ENCODE measurements around the gene SH3YL1. TPM values are rescaled to one million over a fixed set of nuclear protein-coding genes. Genes with fewer than 3 reads are reported as not detected.

Gene SH3YL1
- polyA plus RNA-seq, 1 of the 3 experiments (the other 2 are of a cell fraction) = 22.7 TPM

DNA sequence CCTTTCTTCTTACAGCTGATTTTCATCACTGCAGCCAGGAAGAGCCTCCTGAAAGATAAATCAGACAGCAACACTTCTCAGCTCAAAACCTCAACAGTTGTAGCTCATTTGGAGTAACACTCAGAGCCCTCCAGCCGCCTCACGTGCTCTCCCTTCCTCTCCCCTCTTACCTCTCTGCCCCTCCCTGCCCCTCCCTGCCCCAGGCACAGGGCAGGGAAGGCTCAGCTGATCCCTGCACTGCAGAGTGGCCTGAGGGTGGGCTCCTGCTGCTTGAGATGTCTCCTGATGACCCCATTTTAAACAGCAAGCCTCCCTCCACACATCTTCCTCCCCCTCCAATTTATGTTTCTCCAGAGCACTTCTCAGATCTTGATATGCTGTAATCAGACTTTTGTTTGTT, 54.4 kb downstream of the SH3YL1 start:
- no peak overlapping the region for H2AFZ ChIP-seq (ENCODE audit: low read depth)
- CTCF ChIA-PET = interaction anchor here (0.9 to 1.1 kb wide), 2 partner anchors 14 to 428 kb away, joined by 3 read pairs; no protein-coding TSS in a partner anchor
- H3K36me3 ChIP-seq (replicated peaks in 1 of 2; ENCODE audit: control insufficient read depth in 1 of 2, insufficient read depth in 2 of 2, low read length in 1 of 2) = no peaks in the 10 kb centered on the region
- H3K4me2 ChIP-seq = no peak overlapping the region
- H3K79me2 ChIP-seq (ENCODE audit: insufficient read depth) = no peaks in the 10 kb centered on the region
- H3K9me3 ChIP-seq = no peaks in the 10 kb centered on the region
- no peak overlapping the region for H3K9ac ChIP-seq
- H3K4me3 ChIP-seq (ENCODE audit: low read depth in 2 of 2, low read length in 1 of 2) = no peak overlapping the region
- no peaks in the 10 kb centered on the region for H4K20me1 ChIP-seq (ENCODE audit: insufficient read depth)
- H3F3A ChIP-seq (replicated peaks; ENCODE audit: insufficient read depth) = no peaks in the 10 kb centered on the region
- H3K27me3 ChIP-seq (ENCODE audit: insufficient read depth) = no peaks in the 10 kb centered on the region
- POLR2A ChIA-PET = no interaction called here
- no peak for TF ChIP-seq REST (IDR thresholded peaks at IDR 0.05; ENCODE audit: low read depth, low read length)
- no peak for TF ChIP-seq FOSL2 (IDR thresholded peaks at IDR 0.05; ENCODE audit: borderline replicate concordance, low read depth)
- no peak for TF ChIP-seq TAF1 (IDR thresholded peaks at IDR 0.05; ENCODE audit: borderline replicate concordance, low read depth, low read length)
- no peak for TF ChIP-seq YY1 (IDR thresholded peaks at IDR 0.05; ENCODE audit: low read depth)
- no peak for TF ChIP-seq RXRA (IDR thresholded peaks at IDR 0.05; ENCODE audit: borderline replicate concordance, low read depth)
- TF ChIP-seq RAD21 (IDR thresholded peaks at IDR 0.05; ENCODE audit: low read length) = no peak
- TF ChIP-seq RCOR1 (IDR thresholded peaks at IDR 0.05; ENCODE audit: low read length) = no peak
- TF ChIP-seq, protein P1, sequence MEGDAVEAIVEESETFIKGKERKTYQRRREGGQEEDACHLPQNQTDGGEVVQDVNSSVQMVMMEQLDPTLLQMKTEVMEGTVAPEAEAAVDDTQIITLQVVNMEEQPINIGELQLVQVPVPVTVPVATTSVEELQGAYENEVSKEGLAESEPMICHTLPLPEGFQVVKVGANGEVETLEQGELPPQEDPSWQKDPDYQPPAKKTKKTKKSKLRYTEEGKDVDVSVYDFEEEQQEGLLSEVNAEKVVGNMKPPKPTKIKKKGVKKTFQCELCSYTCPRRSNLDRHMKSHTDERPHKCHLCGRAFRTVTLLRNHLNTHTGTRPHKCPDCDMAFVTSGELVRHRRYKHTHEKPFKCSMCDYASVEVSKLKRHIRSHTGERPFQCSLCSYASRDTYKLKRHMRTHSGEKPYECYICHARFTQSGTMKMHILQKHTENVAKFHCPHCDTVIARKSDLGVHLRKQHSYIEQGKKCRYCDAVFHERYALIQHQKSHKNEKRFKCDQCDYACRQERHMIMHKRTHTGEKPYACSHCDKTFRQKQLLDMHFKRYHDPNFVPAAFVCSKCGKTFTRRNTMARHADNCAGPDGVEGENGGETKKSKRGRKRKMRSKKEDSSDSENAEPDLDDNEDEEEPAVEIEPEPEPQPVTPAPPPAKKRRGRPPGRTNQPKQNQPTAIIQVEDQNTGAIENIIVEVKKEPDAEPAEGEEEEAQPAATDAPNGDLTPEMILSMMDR (IDR thresholded peaks at IDR 0.05) = no peak
- TF ChIP-seq FOXM1 (IDR thresholded peaks at IDR 0.05; ENCODE audit: low read depth) = no peak
- no peak for TF ChIP-seq GABPA (IDR thresholded peaks at IDR 0.05; ENCODE audit: low read depth)
- TF ChIP-seq USF1 (IDR thresholded peaks at IDR 0.05; ENCODE audit: borderline replicate concordance, low read depth) = no peak
- TF ChIP-seq CHD2 (IDR thresholded peaks at IDR 0.05; ENCODE audit: low read length, partially characterized antibody) = no peak
- 6% methylated on average over 2 of the region's 2 CpGs for WGBS (ENCODE audit: low lambda C conversion rate)
- no peak overlapping the region for H3K27ac ChIP-seq (ENCODE audit: low read depth in 2 of 2, low read length in 1 of 2)
- H3K4me1 ChIP-seq (ENCODE audit: control insufficient read depth in 1 of 2, insufficient read depth in 2 of 2, low read depth in 1 of 2, low read length in 1 of 2) = no peaks in the 10 kb centered on the region; a peak in 1 of 4 replicates
- H3K9me2 ChIP-seq = no peaks in the 10 kb centered on the region
- DNase-seq = no peak

Data from SK-N-SH (cell line).